Liver (tissue), 9 donors: ENCODE data around the gene WAPL. TPM values are rescaled to one million over a fixed set of nuclear protein-coding genes. Genes with fewer than 3 reads are reported as not detected.

ENCODE experiments used
- DNase-seq: peaks from one replicate; pipeline ENCODE4 v3.0.0-alpha.2; 2017; ENCODE audit warnings: low spot score
- H3K27ac ChIP-seq, 2 donors: one replicate each; pipeline ENCODE4 v1.7.0; 2013; ENCODE audit warnings: inconsistent platforms in 2 of 2, low read length in 2 of 2, control low read depth in 1 of 2, low read depth in 1 of 2, mild to moderate bottlenecking in 1 of 2
- H3K27me3 ChIP-seq, 4 donors: one replicate each; pipeline versions ENCODE4 v1.6.1 to v1.7.0; 2013; ENCODE audit warnings: low read length in 3 of 4, inconsistent platforms in 1 of 4, mild to moderate bottlenecking in 1 of 4, moderate library complexity in 1 of 4; ENCODE audit not compliant: control insufficient read depth in 4 of 4, insufficient read depth in 4 of 4
- H3K36me3 ChIP-seq, 4 donors: one replicate each; pipeline versions ENCODE4 v1.6.1 to v1.7.0; 2013; ENCODE audit warnings: low read length in 3 of 4, mild to moderate bottlenecking in 3 of 4, low read depth in 1 of 4, moderate library complexity in 1 of 4; ENCODE audit not compliant: control insufficient read depth in 4 of 4, insufficient read depth in 3 of 4
- H3K4me1 ChIP-seq, 4 donors: one replicate each; pipeline versions ENCODE4 v1.6.1 to v1.7.0; 2013; ENCODE audit warnings: low read length in 3 of 4, mild to moderate bottlenecking in 3 of 4, moderate library complexity in 1 of 4; ENCODE audit not compliant: control insufficient read depth in 4 of 4, insufficient read depth in 4 of 4
- H3K4me3 ChIP-seq, 3 donors: one replicate each; pipeline versions ENCODE4 v1.6.1 to v1.7.0; 2013; ENCODE audit warnings: low read length in 3 of 3, control low read depth in 1 of 3, low read depth in 1 of 3, mild to moderate bottlenecking in 1 of 3
- H3K9ac ChIP-seq, 2 donors: one replicate each; pipeline ENCODE4 v1.7.0; 2013; ENCODE audit warnings: low read length in 2 of 2, mild to moderate bottlenecking in 2 of 2, moderate library complexity in 2 of 2, control low read depth in 1 of 2, low read depth in 1 of 2
- H3K9me3 ChIP-seq, 4 donors: one replicate each; pipeline versions ENCODE4 v1.6.1 to v1.7.0; 2013; ENCODE audit warnings: low read length in 3 of 4; ENCODE audit not compliant: control insufficient read depth in 4 of 4
- EGR1 ChIP-seq, 2 donors: IDR thresholded peaks; 2 replicates each; pipeline ENCODE4 v1.6.1; 2016 to 2018; ENCODE audit warnings: antibody characterized with exemption in 2 of 2, low read depth in 2 of 2
- FOXA1 ChIP-seq: IDR thresholded peaks from 2 replicates; pipeline ENCODE4 v1.6.1; 2016; ENCODE audit warnings: antibody characterized with exemption
- FOXA2 ChIP-seq: IDR thresholded peaks from 2 replicates; pipeline ENCODE4 v1.6.1; 2016; ENCODE audit warnings: antibody characterized with exemption
- GABPA ChIP-seq, 2 donors: IDR thresholded peaks in 1 of 2; conservative IDR thresholded peaks in 1 of 2; 2 replicates each; pipeline ENCODE4 v1.6.1; 2016; ENCODE audit warnings: antibody characterized with exemption in 2 of 2, mild to moderate bottlenecking in 1 of 2, moderate library complexity in 1 of 2
- HNF4A ChIP-seq, 2 donors: conservative IDR thresholded peaks; 2 replicates each; pipeline ENCODE4 v1.6.1; 2016; ENCODE audit warnings: antibody characterized with exemption in 2 of 2, mild to moderate bottlenecking in 2 of 2
- HNF4G ChIP-seq: IDR thresholded peaks from 2 replicates; pipeline ENCODE4 v1.6.1; 2016; ENCODE audit warnings: antibody characterized with exemption
- JUND ChIP-seq, 2 donors: IDR thresholded peaks; 2 replicates each; pipeline ENCODE4 v1.6.1; 2016; ENCODE audit warnings: antibody characterized with exemption in 2 of 2
- NR2F2 ChIP-seq: IDR thresholded peaks from 2 replicates; pipeline ENCODE4 v1.6.1; 2016; ENCODE audit warnings: antibody characterized with exemption
- RAD21 ChIP-seq, 2 donors: IDR thresholded peaks; 2 replicates each; pipeline ENCODE4 v1.6.1; 2016; ENCODE audit warnings: antibody characterized with exemption in 2 of 2, mild to moderate bottlenecking in 2 of 2
- RXRA ChIP-seq, 2 donors: IDR thresholded peaks; 2 replicates each; pipeline ENCODE4 v1.6.1; 2017 to 2018; ENCODE audit warnings: antibody characterized with exemption in 2 of 2, mild to moderate bottlenecking in 1 of 2
- SP1 ChIP-seq: IDR thresholded peaks from 2 replicates; pipeline ENCODE4 v1.6.1; 2018; ENCODE audit warnings: antibody characterized with exemption, mild to moderate bottlenecking
- TAF1 ChIP-seq: conservative IDR thresholded peaks from 2 replicates; pipeline ENCODE4 v1.6.1; 2016; ENCODE audit warnings: antibody characterized with exemption, mild to moderate bottlenecking
- YY1 ChIP-seq: IDR thresholded peaks from 2 replicates; pipeline ENCODE4 v1.6.1; 2016; ENCODE audit warnings: antibody characterized with exemption, mild to moderate bottlenecking
- WGBS: extraction: QIAGEN DNeasy Blood & Tissue Kit; methylation state at CpG from one replicate; pipeline ENCODE4 v1.1.7; 2013; 5-methylcytosine and 5-hydroxymethylcytosine counted together
- polyA plus RNA-seq, 2 donors: library from polyadenylated mRNA; stranded (reverse) in 1 of 2; unstranded in 1 of 2; fragments of 200-250 nt in 1 of 2; fragments of >200 nt in 1 of 2; fragmentation: Nextera tagmentation in 1 of 2; extraction: Ambion mirVana in 1 of 2; gene quantifications; one replicate each; pipeline versions ENCODE4 v1.2.1 to v1.2.3, GENCODE V29; 2013 to 2015
- total RNA-seq, 2 donors: library from RNA; depleted of rRNA; stranded (reverse); fragments of >200 nt; gene quantifications; one replicate each; pipeline ENCODE4 v1.2.3, GENCODE V29; 2014
- TF ChIP-seq, protein P1 (sequence below): IDR thresholded peaks from 2 replicates; pipeline ENCODE4 v1.6.1; 2016; ENCODE audit warnings: antibody characterized with exemption
- TF ChIP-seq, protein P2 (sequence below): IDR thresholded peaks from 2 replicates; pipeline ENCODE4 v1.6.1; 2016; ENCODE audit warnings: antibody characterized with exemption
- TF ChIP-seq, protein P3 (sequence below): fragments of 150-350 bp; IDR thresholded peaks from 2 replicates; pipeline ENCODE4 v1.5.1; 2017; ENCODE audit warnings: improper control_type of control experiment, low read depth, low read length; ENCODE audit not compliant: missing input control
- TF ChIP-seq, protein P4 (sequence below): IDR thresholded peaks from 2 replicates; pipeline ENCODE4 v1.6.1; 2016; ENCODE audit warnings: antibody characterized with exemption, mild to moderate bottlenecking
- TF ChIP-seq, protein P5 (sequence below): IDR thresholded peaks from 2 replicates; pipeline ENCODE4 v1.6.1; 2016; ENCODE audit warnings: antibody characterized with exemption
- donor health status: healthy.
- donor health status: healthy.
- donor health status: healthy.
- donor health status: healthy.
- donor health status: healthy.

The WAPL gene
- total and polyA plus RNA-seq, 4 donors = 9.7 to 37.9 (median 24.0) TPM

DNA sequence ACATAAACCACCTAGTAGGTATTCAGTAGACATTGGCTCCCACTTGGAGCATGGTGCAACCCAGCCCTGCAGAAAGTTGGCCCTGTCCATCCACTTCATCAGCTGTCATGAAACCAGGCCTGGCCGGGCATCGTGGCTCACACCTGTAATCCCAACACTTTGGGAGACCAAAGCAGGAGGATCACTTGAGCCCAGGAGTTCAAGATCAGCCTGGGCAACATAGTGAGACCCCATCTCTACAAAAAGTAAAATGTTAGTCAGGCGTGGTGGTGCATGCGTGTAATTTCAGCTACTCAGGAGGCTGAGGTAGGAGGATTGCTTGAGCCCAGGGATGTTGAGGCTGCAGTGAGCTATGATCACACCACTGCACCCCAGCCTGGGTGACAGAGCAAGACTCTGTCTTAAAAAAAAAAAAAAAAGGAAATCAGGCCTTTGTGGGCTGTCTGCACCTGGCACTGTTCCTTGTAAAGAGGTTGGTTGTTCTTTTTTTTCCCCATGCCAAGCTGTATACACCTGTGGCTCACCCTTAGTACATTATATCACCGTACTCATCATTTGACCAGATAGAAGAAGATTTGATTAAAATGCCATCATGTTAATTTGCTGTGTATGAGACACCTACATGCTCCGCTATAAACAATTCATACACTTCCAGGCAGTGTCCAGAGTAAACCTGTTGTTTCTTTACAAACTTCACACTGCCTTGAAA is 109.6 kb downstream of the WAPL start:
- no peak for DNase-seq
- H3K4me3 ChIP-seq = no peak overlapping the region
- H3K9ac ChIP-seq = no peak overlapping the region
- no peaks in the 10 kb centered on the region for H3K27me3 ChIP-seq
- no peaks in the 10 kb centered on the region for H3K36me3 ChIP-seq
- WGBS = 87% methylated on average over 6 of the region's 6 CpGs
- TF ChIP-seq, protein P1, sequence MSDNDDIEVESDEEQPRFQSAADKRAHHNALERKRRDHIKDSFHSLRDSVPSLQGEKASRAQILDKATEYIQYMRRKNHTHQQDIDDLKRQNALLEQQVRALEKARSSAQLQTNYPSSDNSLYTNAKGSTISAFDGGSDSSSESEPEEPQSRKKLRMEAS = no peak
- no peak for TF ChIP-seq TAF1
- TF ChIP-seq RXRA (IDR thresholded peaks at IDR 0.05) = no peak
- no peak for TF ChIP-seq NR2F2
- TF ChIP-seq HNF4G = no peak
- no peak for TF ChIP-seq SP1
- no peak for TF ChIP-seq RAD21 (IDR thresholded peaks at IDR 0.05)
- no peak for TF ChIP-seq GABPA (IDR thresholded peaks at IDR 0.05 in 1 of 2, conservative IDR thresholded peaks at IDR 0.05 in 1 of 2)
- TF ChIP-seq FOXA2 = no peak
- TF ChIP-seq EGR1 (IDR thresholded peaks at IDR 0.05; ENCODE audit: low read depth in 2 of 2) = no peak
- no peak for TF ChIP-seq FOXA1
- TF ChIP-seq, protein P2, sequence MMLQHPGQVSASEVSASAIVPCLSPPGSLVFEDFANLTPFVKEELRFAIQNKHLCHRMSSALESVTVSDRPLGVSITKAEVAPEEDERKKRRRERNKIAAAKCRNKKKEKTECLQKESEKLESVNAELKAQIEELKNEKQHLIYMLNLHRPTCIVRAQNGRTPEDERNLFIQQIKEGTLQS = no peak
- TF ChIP-seq HNF4A (conservative IDR thresholded peaks at IDR 0.05) = no peak
- TF ChIP-seq YY1 = no peak
- TF ChIP-seq, protein P3, sequence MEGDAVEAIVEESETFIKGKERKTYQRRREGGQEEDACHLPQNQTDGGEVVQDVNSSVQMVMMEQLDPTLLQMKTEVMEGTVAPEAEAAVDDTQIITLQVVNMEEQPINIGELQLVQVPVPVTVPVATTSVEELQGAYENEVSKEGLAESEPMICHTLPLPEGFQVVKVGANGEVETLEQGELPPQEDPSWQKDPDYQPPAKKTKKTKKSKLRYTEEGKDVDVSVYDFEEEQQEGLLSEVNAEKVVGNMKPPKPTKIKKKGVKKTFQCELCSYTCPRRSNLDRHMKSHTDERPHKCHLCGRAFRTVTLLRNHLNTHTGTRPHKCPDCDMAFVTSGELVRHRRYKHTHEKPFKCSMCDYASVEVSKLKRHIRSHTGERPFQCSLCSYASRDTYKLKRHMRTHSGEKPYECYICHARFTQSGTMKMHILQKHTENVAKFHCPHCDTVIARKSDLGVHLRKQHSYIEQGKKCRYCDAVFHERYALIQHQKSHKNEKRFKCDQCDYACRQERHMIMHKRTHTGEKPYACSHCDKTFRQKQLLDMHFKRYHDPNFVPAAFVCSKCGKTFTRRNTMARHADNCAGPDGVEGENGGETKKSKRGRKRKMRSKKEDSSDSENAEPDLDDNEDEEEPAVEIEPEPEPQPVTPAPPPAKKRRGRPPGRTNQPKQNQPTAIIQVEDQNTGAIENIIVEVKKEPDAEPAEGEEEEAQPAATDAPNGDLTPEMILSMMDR = no peak
- TF ChIP-seq, protein P4, sequence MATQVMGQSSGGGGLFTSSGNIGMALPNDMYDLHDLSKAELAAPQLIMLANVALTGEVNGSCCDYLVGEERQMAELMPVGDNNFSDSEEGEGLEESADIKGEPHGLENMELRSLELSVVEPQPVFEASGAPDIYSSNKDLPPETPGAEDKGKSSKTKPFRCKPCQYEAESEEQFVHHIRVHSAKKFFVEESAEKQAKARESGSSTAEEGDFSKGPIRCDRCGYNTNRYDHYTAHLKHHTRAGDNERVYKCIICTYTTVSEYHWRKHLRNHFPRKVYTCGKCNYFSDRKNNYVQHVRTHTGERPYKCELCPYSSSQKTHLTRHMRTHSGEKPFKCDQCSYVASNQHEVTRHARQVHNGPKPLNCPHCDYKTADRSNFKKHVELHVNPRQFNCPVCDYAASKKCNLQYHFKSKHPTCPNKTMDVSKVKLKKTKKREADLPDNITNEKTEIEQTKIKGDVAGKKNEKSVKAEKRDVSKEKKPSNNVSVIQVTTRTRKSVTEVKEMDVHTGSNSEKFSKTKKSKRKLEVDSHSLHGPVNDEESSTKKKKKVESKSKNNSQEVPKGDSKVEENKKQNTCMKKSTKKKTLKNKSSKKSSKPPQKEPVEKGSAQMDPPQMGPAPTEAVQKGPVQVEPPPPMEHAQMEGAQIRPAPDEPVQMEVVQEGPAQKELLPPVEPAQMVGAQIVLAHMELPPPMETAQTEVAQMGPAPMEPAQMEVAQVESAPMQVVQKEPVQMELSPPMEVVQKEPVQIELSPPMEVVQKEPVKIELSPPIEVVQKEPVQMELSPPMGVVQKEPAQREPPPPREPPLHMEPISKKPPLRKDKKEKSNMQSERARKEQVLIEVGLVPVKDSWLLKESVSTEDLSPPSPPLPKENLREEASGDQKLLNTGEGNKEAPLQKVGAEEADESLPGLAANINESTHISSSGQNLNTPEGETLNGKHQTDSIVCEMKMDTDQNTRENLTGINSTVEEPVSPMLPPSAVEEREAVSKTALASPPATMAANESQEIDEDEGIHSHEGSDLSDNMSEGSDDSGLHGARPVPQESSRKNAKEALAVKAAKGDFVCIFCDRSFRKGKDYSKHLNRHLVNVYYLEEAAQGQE = no peak
- TF ChIP-seq, protein P5, sequence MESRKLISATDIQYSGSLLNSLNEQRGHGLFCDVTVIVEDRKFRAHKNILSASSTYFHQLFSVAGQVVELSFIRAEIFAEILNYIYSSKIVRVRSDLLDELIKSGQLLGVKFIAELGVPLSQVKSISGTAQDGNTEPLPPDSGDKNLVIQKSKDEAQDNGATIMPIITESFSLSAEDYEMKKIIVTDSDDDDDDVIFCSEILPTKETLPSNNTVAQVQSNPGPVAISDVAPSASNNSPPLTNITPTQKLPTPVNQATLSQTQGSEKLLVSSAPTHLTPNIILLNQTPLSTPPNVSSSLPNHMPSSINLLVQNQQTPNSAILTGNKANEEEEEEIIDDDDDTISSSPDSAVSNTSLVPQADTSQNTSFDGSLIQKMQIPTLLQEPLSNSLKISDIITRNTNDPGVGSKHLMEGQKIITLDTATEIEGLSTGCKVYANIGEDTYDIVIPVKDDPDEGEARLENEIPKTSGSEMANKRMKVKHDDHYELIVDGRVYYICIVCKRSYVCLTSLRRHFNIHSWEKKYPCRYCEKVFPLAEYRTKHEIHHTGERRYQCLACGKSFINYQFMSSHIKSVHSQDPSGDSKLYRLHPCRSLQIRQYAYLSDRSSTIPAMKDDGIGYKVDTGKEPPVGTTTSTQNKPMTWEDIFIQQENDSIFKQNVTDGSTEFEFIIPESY = no peak
- no peak for TF ChIP-seq JUND (IDR thresholded peaks at IDR 0.05)
- H3K9me3 ChIP-seq = peaks cover 0 to 3% (median 0%) of the 10 kb centered on the region in 4 donors
- H3K4me1 ChIP-seq = peaks cover 1 to 11% (median 7%) of the 10 kb centered on the region in 4 donors
- H3K27ac ChIP-seq = no peak overlapping the region
